ENCODE results near the gene SH3RF3. TPM values are rescaled to one million over a fixed set of nuclear protein-coding genes. Genes with fewer than 3 reads are reported as not detected.

Gene SH3RF3
- total RNA-seq, 1 experiment from 2014 or later, result 1.0 TPM

- TF ChIP-seq STAT6 (CRISPR knock-in tag; conservative IDR thresholded peaks at IDR 0.05; ENCODE audit: low read depth) (no peak), ZBTB21 (CRISPR knock-in tag; IDR thresholded peaks at IDR 0.05; ENCODE audit: borderline replicate concordance) (no peak), OVOL2 (CRISPR knock-in tag; IDR thresholded peaks at IDR 0.05; ENCODE audit: borderline replicate concordance) (no peak), KAT7 (CRISPR knock-in tag; IDR thresholded peaks at IDR 0.05; ENCODE audit: borderline replicate concordance) (no peak)
Measured at GRCh38 chr2:109522063-109522374, 393.0 kb downstream of the SH3RF3 start (continued).

GRCh38 chr2:109523121-109523520, 394.1 kb downstream of the SH3RF3 start:
- CTCF ChIA-PET, result interaction anchor here (0.9 kb wide), 1 partner anchor 23 kb away, joined by 5 read pairs; no protein-coding TSS in a partner anchor

More at GRCh38 chr2:109523121-109523520, 394.1 kb downstream of the SH3RF3 start:
- DNase-seq (ENCODE audit: low spot score), result no peak
- TF ChIP-seq IRF2 (CRISPR knock-in tag; IDR thresholded peaks at IDR 0.05; ENCODE audit: borderline replicate concordance, low read depth) (no peak), FOXP1 (CRISPR knock-in tag; IDR thresholded peaks at IDR 0.05; ENCODE audit: borderline replicate concordance) (no peak), ZNF532 (CRISPR knock-in tag; IDR thresholded peaks at IDR 0.05; ENCODE audit: borderline replicate concordance) (no peak), HMGXB4 (CRISPR knock-in tag; IDR thresholded peaks at IDR 0.05) (no peak), CBFB (CRISPR knock-in tag; IDR thresholded peaks at IDR 0.05; ENCODE audit: low read depth) (no peak), ZNF671 (CRISPR knock-in tag; IDR thresholded peaks at IDR 0.05) (no peak), NR3C1 (CRISPR knock-in tag; conservative IDR thresholded peaks at IDR 0.05; ENCODE audit: low read depth) (no peak), JAZF1 (CRISPR knock-in tag; IDR thresholded peaks at IDR 0.05) (no peak), ATF3 (CRISPR knock-in tag; conservative IDR thresholded peaks at IDR 0.05) (no peak)
- no peak overlapping the region for H3K4me3 Mint-ChIP-seq
- H3K27me3 Mint-ChIP-seq (ENCODE audit: low read depth), result no peaks in the 10 kb centered on the region
- no peak overlapping the region for H3K27ac Mint-ChIP-seq
- ATAC-seq, result no peak
- H3K4me1 Mint-ChIP-seq, result no peaks in the 10 kb centered on the region
- POLR2A ChIA-PET, result no interaction called here
- H3K9me3 Mint-ChIP-seq, result no peaks in the 10 kb centered on the region
- no peaks in the 10 kb centered on the region for H3K36me3 Mint-ChIP-seq

Data from WTC11 (cell line).